Activated gamma-delta T cell treated with anti-CD3 and anti-CD28 coated beads, Interleukin-2, amount 50 U/mL, for 16 hours (primary cell): ENCODE measurements around the gene PADI2.

Source experiments
- DNase-seq: peaks from one replicate; pipeline ENCODE4 v3.0.0-alpha.2; 2020; ENCODE audit warnings: low read depth

Gene PADI2

GRCh38 chr1:17112496-17113236 is 6.6 kb downstream of the PADI2 start:
- no peak for DNase-seq

GRCh38 chr1:17112076-17112475 is 7.2 kb downstream of the PADI2 start:
- no peak for DNase-seq

GRCh38 chr1:17110555-17110926 is 8.7 kb downstream of the PADI2 start:
- no peak for DNase-seq

- DNase-seq: no peak
Observed at GRCh38 chr1:17109892-17110554, 9.2 kb downstream of the PADI2 start.

GRCh38 chr1:17108786-17109185 is 10.5 kb downstream of the PADI2 start:
- DNase-seq: no peak

- no peak for DNase-seq
Observed at GRCh38 chr1:17108360-17108759, 10.9 kb downstream of the PADI2 start.

GRCh38 chr1:17104782-17105181 is 14.5 kb downstream of the PADI2 start:
- DNase-seq: no peak

GRCh38 chr1:17102232-17102631 is 17.0 kb downstream of the PADI2 start:
- DNase-seq: no peak

- DNase-seq: no peak
Observed at GRCh38 chr1:17101261-17101660, 18.0 kb downstream of the PADI2 start.

- no peak for DNase-seq
Observed at GRCh38 chr1:17099616-17100340, 19.5 kb downstream of the PADI2 start.

- DNase-seq: no peak
Observed at GRCh38 chr1:17098446-17099317, 20.6 kb downstream of the PADI2 start.

GRCh38 chr1:17097787-17098186 is 21.5 kb downstream of the PADI2 start:
- DNase-seq: no peak

GRCh38 chr1:17097147-17097546 is 22.1 kb downstream of the PADI2 start:
- no peak for DNase-seq

- no peak for DNase-seq
Observed at GRCh38 chr1:17096584-17096983, 22.7 kb downstream of the PADI2 start.

GRCh38 chr1:17095141-17095540 is 24.1 kb downstream of the PADI2 start:
- no peak for DNase-seq

- DNase-seq: no peak
Observed at GRCh38 chr1:17094664-17095063, 24.6 kb downstream of the PADI2 start.

- DNase-seq: no peak
Observed at GRCh38 chr1:17093822-17094393, 25.3 kb downstream of the PADI2 start.

GRCh38 chr1:17091252-17091651 is 28.0 kb downstream of the PADI2 start:
- no peak for DNase-seq

GRCh38 chr1:17089506-17089905 is 29.7 kb downstream of the PADI2 start:
- DNase-seq: no peak

GRCh38 chr1:17086751-17087150 is 32.5 kb downstream of the PADI2 start:
- no peak for DNase-seq

GRCh38 chr1:17084787-17085186 is 34.5 kb downstream of the PADI2 start:
- DNase-seq: no peak

GRCh38 chr1:17082761-17083160 is 36.5 kb downstream of the PADI2 start:
- no peak for DNase-seq
